ENCODE data around the gene TRIM9.

The TRIM9 gene

DNA sequence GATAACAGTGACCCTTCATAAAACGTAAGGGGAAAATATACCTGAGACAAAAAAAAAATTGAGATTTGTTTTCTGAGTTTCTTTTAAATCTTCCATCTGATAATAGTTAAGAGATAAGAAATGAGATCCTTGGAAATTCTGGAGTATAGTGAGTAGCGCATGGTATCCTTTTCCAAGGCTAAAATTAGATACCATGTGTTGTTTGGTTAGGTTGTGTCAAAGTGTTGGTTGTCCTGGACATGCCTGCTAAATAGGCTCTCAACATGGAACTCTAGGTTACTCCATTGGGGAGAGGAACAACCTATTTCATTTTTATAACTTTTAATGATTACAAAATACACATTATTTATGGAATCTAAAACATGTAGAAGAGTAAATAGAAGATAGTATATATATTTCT is 165.4 kb downstream of the TRIM9 start:
- ATAC-seq: no peak
- TF ChIP-seq TCF4 (CRISPR knock-in tag; IDR thresholded peaks at IDR 0.05; ENCODE audit: borderline replicate concordance) (no peak), ZC3H10 (CRISPR knock-in tag; IDR thresholded peaks at IDR 0.05) (no peak), RARB (CRISPR knock-in tag; IDR thresholded peaks at IDR 0.05) (no peak), SNAI2 (CRISPR knock-in tag; IDR thresholded peaks at IDR 0.05) (no peak), ZFP3 (CRISPR knock-in tag; IDR thresholded peaks at IDR 0.05) (no peak)
- TF ChIP-seq, protein P1, sequence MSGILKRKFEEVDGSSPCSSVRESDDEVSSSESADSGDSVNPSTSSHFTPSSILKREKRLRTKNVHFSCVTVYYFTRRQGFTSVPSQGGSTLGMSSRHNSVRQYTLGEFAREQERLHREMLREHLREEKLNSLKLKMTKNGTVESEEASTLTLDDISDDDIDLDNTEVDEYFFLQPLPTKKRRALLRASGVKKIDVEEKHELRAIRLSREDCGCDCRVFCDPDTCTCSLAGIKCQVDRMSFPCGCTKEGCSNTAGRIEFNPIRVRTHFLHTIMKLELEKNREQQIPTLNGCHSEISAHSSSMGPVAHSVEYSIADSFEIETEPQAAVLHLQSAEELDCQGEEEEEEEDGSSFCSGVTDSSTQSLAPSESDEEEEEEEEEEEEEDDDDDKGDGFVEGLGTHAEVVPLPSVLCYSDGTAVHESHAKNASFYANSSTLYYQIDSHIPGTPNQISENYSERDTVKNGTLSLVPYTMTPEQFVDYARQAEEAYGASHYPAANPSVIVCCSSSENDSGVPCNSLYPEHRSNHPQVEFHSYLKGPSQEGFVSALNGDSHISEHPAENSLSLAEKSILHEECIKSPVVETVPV (CRISPR knock-in tag; IDR thresholded peaks at IDR 0.05): no peak

DNA sequence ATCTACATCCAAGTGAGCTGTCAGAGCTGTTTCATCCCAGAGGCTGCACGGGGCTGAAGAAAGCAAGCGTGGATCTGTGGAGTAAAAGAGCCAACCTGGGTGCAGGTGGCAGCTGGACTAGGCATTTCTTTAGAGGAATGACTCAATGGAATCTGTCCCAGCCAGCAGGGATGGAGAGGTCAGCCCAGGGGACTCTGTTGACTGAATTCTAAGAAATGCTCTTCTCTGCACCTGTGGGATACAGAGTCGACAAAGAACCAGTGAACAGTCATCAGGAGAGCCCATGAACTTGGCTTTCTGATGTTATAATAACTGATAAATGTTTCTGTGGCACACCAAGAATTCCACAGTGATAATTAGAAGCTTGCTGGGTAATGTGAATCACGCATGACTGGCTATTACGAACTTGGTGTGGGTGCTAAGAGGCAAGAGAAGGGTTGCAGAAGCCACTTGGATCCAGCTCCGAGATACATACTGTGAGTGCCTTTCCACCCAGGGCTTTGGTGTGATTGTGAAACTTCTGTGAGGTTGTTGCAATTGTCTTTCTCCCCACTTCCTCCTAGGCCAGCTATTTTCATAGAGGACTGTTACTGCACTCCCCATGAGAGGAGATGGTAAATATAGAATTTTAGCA is 166.8 kb downstream of the TRIM9 start:
- ATAC-seq: no peak
- TF ChIP-seq PPARA (CRISPR knock-in tag; IDR thresholded peaks at IDR 0.05; ENCODE audit: borderline replicate concordance) (no peak), ZNF70 (CRISPR knock-in tag; IDR thresholded peaks at IDR 0.05) (no peak), CSDC2 (CRISPR knock-in tag; IDR thresholded peaks at IDR 0.05) (no peak), ZFP3 (CRISPR knock-in tag; IDR thresholded peaks at IDR 0.05) (no peak), ARNTL (CRISPR knock-in tag; IDR thresholded peaks at IDR 0.05; ENCODE audit: borderline replicate concordance, low read depth) (no peak)

DNA sequence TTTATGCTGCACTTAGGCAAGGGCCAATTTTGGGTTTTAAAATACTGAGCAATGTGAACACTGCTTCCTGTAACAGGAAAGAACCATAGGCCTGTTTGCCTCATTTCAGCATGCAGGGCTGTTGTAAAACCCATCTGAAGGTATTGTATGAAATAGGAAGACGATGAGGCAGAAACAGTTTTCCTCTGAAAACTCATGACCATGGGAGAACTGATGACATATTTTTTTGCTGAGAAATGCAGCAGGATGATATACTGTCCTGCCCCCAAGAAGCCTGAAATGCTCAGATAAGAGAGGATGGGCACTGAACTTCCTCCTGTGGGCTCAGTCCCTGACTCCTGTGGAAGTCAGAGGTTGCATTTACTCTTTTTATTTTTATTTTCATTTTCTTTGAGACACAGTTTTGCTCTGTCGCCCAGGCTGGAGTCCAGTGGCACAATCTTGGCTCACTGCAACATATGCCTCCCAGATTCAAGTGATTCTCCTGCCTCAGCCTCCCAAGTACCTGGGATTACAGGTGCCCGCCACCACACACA is 168.0 kb downstream of the TRIM9 start:
- TF ChIP-seq TCF4 (CRISPR knock-in tag; IDR thresholded peaks at IDR 0.05; ENCODE audit: borderline replicate concordance): no peak
- TF ChIP-seq, protein P1 (CRISPR knock-in tag; IDR thresholded peaks at IDR 0.05): no peak
- TF ChIP-seq GLIS3 (CRISPR knock-in tag; IDR thresholded peaks at IDR 0.05): no peak
- TF ChIP-seq, protein P2, sequence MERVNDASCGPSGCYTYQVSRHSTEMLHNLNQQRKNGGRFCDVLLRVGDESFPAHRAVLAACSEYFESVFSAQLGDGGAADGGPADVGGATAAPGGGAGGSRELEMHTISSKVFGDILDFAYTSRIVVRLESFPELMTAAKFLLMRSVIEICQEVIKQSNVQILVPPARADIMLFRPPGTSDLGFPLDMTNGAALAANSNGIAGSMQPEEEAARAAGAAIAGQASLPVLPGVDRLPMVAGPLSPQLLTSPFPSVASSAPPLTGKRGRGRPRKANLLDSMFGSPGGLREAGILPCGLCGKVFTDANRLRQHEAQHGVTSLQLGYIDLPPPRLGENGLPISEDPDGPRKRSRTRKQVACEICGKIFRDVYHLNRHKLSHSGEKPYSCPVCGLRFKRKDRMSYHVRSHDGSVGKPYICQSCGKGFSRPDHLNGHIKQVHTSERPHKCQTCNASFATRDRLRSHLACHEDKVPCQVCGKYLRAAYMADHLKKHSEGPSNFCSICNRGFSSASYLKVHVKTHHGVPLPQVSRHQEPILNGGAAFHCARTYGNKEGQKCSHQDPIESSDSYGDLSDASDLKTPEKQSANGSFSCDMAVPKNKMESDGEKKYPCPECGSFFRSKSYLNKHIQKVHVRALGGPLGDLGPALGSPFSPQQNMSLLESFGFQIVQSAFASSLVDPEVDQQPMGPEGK (CRISPR knock-in tag; IDR thresholded peaks at IDR 0.05; ENCODE audit: borderline replicate concordance): no peak
- TF ChIP-seq TOX (CRISPR knock-in tag; IDR thresholded peaks at IDR 0.05; ENCODE audit: borderline replicate concordance): no peak
- no peak for TF ChIP-seq ZNF8 (CRISPR knock-in tag; IDR thresholded peaks at IDR 0.05)
- no peak for TF ChIP-seq ZNF70 (CRISPR knock-in tag; IDR thresholded peaks at IDR 0.05)
- no peak for TF ChIP-seq ZNF565 (CRISPR knock-in tag; conservative IDR thresholded peaks at IDR 0.05; ENCODE audit: low read depth)
- no peak for TF ChIP-seq SNAI2 (CRISPR knock-in tag; IDR thresholded peaks at IDR 0.05)
- TF ChIP-seq PPARA (CRISPR knock-in tag; IDR thresholded peaks at IDR 0.05; ENCODE audit: borderline replicate concordance): no peak
- ATAC-seq: no peak
